Measurements from ENCODE around the gene CNTNAP2. TPM values are rescaled to one million over a fixed set of nuclear protein-coding genes. Genes with fewer than 3 reads are reported as not detected.

CNTNAP2 gene
- total RNA-seq, 2 experiments from 2014 or later: not detected

GRCh38 chr7:146076344-146076743 lies 40.3 kb upstream of the CNTNAP2 start:
- TF ChIP-seq CTCF (IDR thresholded peaks at IDR 0.05): no peak
- Histone ChIP-seq H3K4me1 (ENCODE audit: insufficient read depth, low read length) (no peaks in the 10 kb centered on the region), H3K36me3 (ENCODE audit: insufficient read depth, low read length) (no peaks in the 10 kb centered on the region), H3K9me3 (ENCODE audit: control insufficient read depth in 1 of 2, insufficient read depth in 1 of 2, low read length in 2 of 2) (peaks cover 0 to 4% of the 10 kb centered on the region in 2 experiments), H3K4me3 (ENCODE audit: low read length) (no peak overlapping the region), H3K27me3 (ENCODE audit: control insufficient read depth in 1 of 2, insufficient read depth in 2 of 2, low read length in 2 of 2) (no peaks in the 10 kb centered on the region), H3K27ac (ENCODE audit: low read depth in 1 of 2, low read length in 2 of 2) (no peak overlapping the region)
- POLR2A ChIA-PET: no interaction called here
- Mint-ChIP-seq H3K4me1 (ENCODE audit: low read depth) (no peaks in the 10 kb centered on the region), H3K27me3 (no peaks in the 10 kb centered on the region), H3K4me3 (no peak overlapping the region), H3K27ac (no peak overlapping the region), H3K9me3 (no peaks in the 10 kb centered on the region), H3K36me3 (ENCODE audit: low read depth) (no peaks in the 10 kb centered on the region)
- ATAC-seq (ENCODE audit: poor library complexity): no peak
- no peak for DNase-seq
- CTCF ChIA-PET: no interaction called here
- intact Hi-C loops (cut with DNase I, micrococcal nuclease): no loop called here

- Mint-ChIP-seq H3K27me3 (no peaks in the 10 kb centered on the region), H3K27ac (no peak overlapping the region), H3K9me3 (no peaks in the 10 kb centered on the region), H3K36me3 (ENCODE audit: low read depth) (no peaks in the 10 kb centered on the region), H3K4me3 (no peak overlapping the region), H3K4me1 (ENCODE audit: low read depth) (no peaks in the 10 kb centered on the region)
- no peak for TF ChIP-seq CTCF (IDR thresholded peaks at IDR 0.05)
- Histone ChIP-seq H3K4me3 (ENCODE audit: low read length) (no peak overlapping the region), H3K36me3 (ENCODE audit: insufficient read depth, low read length) (no peaks in the 10 kb centered on the region), H3K27me3 (ENCODE audit: control insufficient read depth in 1 of 2, insufficient read depth in 2 of 2, low read length in 2 of 2) (no peaks in the 10 kb centered on the region), H3K9me3 (ENCODE audit: control insufficient read depth in 1 of 2, insufficient read depth in 1 of 2, low read length in 2 of 2) (no peaks in the 10 kb centered on the region), H3K27ac (ENCODE audit: low read depth in 1 of 2, low read length in 2 of 2) (no peak overlapping the region), H3K4me1 (ENCODE audit: insufficient read depth, low read length) (no peaks in the 10 kb centered on the region)
- CTCF ChIA-PET: no interaction called here
- DNase-seq (no peak), ATAC-seq (ENCODE audit: poor library complexity) (no peak)
- intact Hi-C loops (cut with DNase I, micrococcal nuclease): no loop called here
- POLR2A ChIA-PET: no interaction called here
Measured at GRCh38 chr7:146084086-146084485, 32.5 kb upstream of the CNTNAP2 start.

GRCh38 chr7:146090023-146090645 lies 26.5 kb upstream of the CNTNAP2 start:
- Mint-ChIP-seq H3K27me3 (no peaks in the 10 kb centered on the region), H3K4me1 (ENCODE audit: low read depth) (no peaks in the 10 kb centered on the region), H3K27ac (no peak overlapping the region), H3K36me3 (ENCODE audit: low read depth) (no peaks in the 10 kb centered on the region), H3K4me3 (no peak overlapping the region), H3K9me3 (no peaks in the 10 kb centered on the region)
- intact Hi-C loops (cut with DNase I, micrococcal nuclease): loop anchor here (2.0 to 10.0 kb wide), 4 partner anchors 1053 to 1418 kb away; no protein-coding TSS in a partner anchor
- DNase-seq (peak in 3 of 14 experiments; percentile 17 to 26 (median 19)), ATAC-seq (ENCODE audit: poor library complexity) (peak; percentile 44)
- Histone ChIP-seq H3K4me1 (ENCODE audit: insufficient read depth, low read length) (no peaks in the 10 kb centered on the region), H3K4me3 (ENCODE audit: low read length) (no peak overlapping the region), H3K27me3 (ENCODE audit: control insufficient read depth in 1 of 2, insufficient read depth in 2 of 2, low read length in 2 of 2) (no peaks in the 10 kb centered on the region), H3K9me3 (ENCODE audit: control insufficient read depth in 1 of 2, insufficient read depth in 1 of 2, low read length in 2 of 2) (no peaks in the 10 kb centered on the region), H3K27ac (ENCODE audit: low read depth in 1 of 2, low read length in 2 of 2) (no peak overlapping the region), H3K36me3 (ENCODE audit: insufficient read depth, low read length) (no peaks in the 10 kb centered on the region)
- ChIA-PET CTCF (interaction anchor here (0.7 to 1.7 kb wide), 2 partner anchors 9 to 1054 kb away, joined by 3 to 6 read pairs; no protein-coding TSS in a partner anchor), POLR2A (no interaction called here)
- TF ChIP-seq CTCF (IDR thresholded peaks at IDR 0.05): peak; percentile 71

All from CD4-positive, alpha-beta T cell (primary cell).